GM19463 (cell line): ENCODE measurements around the gene ARPC5L.
"Not testable (repeated sequence)": the region's sequence is repeated elsewhere in the genome, so short reads cannot be mapped to it uniquely, and the experiment has no call there.

Source experiments
- ATAC-seq: cut with Tn5 transposase; IDR thresholded peaks from one replicate; pipeline ENCODE4 v1.9.1; 2021; ENCODE audit warnings: mild to moderate bottlenecking, moderate library complexity; ENCODE audit not compliant: unreplicated experiment

The ARPC5L gene

GRCh38 chr9:124861342-124862229 is at the start of gene ARPC5L, which contains the start of gene RPL35:
TSS of gene ARPC5L (plus strand) at chr9:124862130. CDS start at chr9:124869291, 7,161 bp downstream.
TSS of gene RPL35 (minus strand) at chr9:124861957. CDS start at chr9:124861912, 45 bp downstream.
- peak; percentile 91 for ATAC-seq

GRCh38 chr9:124812441-124812876 is 49.5 kb upstream of the ARPC5L start:
- ATAC-seq = no peak

GRCh38 chr9:124813041-124813440 is 48.9 kb upstream of the ARPC5L start:
- ATAC-seq = no peak

- ATAC-seq = no peak
These were observed 48.3 kb upstream of the ARPC5L start for GRCh38 chr9:124813501-124814163.

GRCh38 chr9:124814164-124814535 is 47.8 kb upstream of the ARPC5L start:
- no peak for ATAC-seq

- no peak for ATAC-seq
These were observed 46.3 kb upstream of the ARPC5L start for GRCh38 chr9:124815601-124816000.

GRCh38 chr9:124818431-124819281 is 43.3 kb upstream of the ARPC5L start:
- ATAC-seq = no peak

- no peak for ATAC-seq
These were observed 41.0 kb upstream of the ARPC5L start for GRCh38 chr9:124820698-124821623.

- ATAC-seq = no peak
These were observed 33.2 kb upstream of the ARPC5L start for GRCh38 chr9:124828489-124829333.

- ATAC-seq = no peak
These were observed 32.6 kb upstream of the ARPC5L start for GRCh38 chr9:124829334-124829669.

- no peak for ATAC-seq
These were observed 31.3 kb upstream of the ARPC5L start for GRCh38 chr9:124830593-124830992.

- no peak for ATAC-seq
These were observed 30.1 kb upstream of the ARPC5L start for GRCh38 chr9:124831642-124832364.

GRCh38 chr9:124834591-124834990 is 27.3 kb upstream of the ARPC5L start:
- ATAC-seq = no peak

- no peak for ATAC-seq
These were observed 26.8 kb upstream of the ARPC5L start for GRCh38 chr9:124835026-124835557.

GRCh38 chr9:124838132-124838531 is 23.8 kb upstream of the ARPC5L start:
- ATAC-seq = not testable (repeated sequence)

- not testable (repeated sequence) for ATAC-seq
These were observed 23.2 kb upstream of the ARPC5L start for GRCh38 chr9:124838567-124839275.

GRCh38 chr9:124839612-124840299 is 22.2 kb upstream of the ARPC5L start:
- ATAC-seq = no peak
